ENCODE results near the gene RAB8A.
A peak's percentile ranks its signal among the peaks of the same experiment; 100 is the strongest.

DNA sequence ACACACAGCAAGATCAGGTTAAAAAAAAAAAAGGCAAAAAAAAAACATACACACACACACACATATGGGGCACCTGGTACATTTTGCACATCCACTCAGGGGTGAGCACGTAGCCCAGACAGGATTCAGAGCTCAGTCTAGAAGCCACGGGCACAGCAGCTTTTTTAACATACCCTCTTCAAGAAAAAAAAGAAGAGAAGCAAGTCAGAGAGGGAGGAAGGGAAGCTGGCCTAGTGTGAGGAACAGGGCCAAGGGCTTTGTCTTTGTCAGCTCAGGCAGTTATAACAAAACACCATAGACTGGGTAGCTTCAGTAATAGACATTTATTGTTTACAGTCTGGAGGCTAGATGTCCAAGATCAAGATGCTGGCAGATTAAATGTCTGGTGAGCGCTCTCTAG lies 37.7 kb upstream of the RAB8A start:
- TF ChIP-seq CTCF (IDR thresholded peaks at IDR 0.05) (no peak), EP300 (IDR thresholded peaks at IDR 0.05; ENCODE audit: low read depth) (peak; percentile 19), POLR2AphosphoS5 (IDR thresholded peaks at IDR 0.05) (peak in 1 of 3 donors; percentile 60), POLR2A (IDR thresholded peaks at IDR 0.05) (no peak)
